ENCODE results near the gene ELAPOR2.
A peak's percentile ranks its signal among the peaks of the same experiment; 100 is the strongest.
"Not testable (repeated sequence)": the region's sequence is repeated elsewhere in the genome, so short reads cannot be mapped to it uniquely, and the experiment has no call there.

Gene ELAPOR2, protein sequence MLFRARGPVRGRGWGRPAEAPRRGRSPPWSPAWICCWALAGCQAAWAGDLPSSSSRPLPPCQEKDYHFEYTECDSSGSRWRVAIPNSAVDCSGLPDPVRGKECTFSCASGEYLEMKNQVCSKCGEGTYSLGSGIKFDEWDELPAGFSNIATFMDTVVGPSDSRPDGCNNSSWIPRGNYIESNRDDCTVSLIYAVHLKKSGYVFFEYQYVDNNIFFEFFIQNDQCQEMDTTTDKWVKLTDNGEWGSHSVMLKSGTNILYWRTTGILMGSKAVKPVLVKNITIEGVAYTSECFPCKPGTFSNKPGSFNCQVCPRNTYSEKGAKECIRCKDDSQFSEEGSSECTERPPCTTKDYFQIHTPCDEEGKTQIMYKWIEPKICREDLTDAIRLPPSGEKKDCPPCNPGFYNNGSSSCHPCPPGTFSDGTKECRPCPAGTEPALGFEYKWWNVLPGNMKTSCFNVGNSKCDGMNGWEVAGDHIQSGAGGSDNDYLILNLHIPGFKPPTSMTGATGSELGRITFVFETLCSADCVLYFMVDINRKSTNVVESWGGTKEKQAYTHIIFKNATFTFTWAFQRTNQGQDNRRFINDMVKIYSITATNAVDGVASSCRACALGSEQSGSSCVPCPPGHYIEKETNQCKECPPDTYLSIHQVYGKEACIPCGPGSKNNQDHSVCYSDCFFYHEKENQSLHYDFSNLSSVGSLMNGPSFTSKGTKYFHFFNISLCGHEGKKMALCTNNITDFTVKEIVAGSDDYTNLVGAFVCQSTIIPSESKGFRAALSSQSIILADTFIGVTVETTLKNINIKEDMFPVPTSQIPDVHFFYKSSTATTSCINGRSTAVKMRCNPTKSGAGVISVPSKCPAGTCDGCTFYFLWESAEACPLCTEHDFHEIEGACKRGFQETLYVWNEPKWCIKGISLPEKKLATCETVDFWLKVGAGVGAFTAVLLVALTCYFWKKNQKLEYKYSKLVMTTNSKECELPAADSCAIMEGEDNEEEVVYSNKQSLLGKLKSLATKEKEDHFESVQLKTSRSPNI
- 2.9 to 30.5 (median 10.3) reads per million in 9 experiments for total RNA-seq

DNA sequence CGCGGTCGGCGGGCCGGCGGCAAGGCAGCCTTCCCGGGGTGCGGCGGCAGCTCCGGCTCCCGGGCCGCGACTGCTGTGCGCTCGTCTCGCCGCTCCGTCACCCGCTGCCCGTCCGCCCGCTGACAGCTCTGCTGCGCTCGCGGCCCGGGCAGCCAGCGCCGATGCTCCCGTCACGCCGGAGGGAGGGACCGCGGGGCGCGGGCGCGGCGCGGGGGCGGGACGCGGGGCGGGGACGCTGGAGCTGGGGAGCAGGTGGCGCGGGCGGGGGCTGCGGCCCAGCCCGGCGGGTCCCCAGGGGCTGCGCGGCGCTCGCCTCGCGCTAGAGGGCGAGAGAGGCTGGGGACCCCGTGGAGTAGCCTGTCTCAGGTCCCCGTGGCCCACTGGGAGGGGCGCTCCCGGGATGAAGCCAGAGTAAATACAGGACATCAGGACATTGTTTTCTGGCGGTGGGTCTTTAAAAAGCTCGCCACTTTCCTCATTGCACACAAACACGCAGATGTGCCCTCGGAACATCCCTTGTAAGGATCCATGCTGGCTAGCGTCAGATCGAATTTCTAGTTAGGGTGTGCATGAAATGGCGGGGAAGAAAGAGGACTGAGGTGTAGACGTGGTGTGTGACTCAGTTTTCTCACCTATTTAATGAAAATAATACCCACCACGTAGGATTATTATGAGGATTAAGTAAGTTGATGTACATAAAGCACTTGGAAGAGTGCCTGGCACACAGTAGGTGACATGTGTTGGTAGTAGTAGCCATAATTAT, at the start of gene ELAPOR2:
Gene ELAPOR2 (minus strand): TSS at position 130 of the 763 bp plus-strand sequence. CDS start 141 bp downstream, outside the sequence.
- H3K27ac Mint-ChIP-seq, result peak within 1 kb of the TSS; percentile 15 to 70
- H3K36me3 Mint-ChIP-seq (ENCODE audit: insufficient read depth), result peaks cover 3% of the 10 kb centered on the region
- peak; percentile 75 to 84 (median 77) for DNase-seq
- peak; percentile 91 for ATAC-seq (replicated peaks)
- H3K27me3 Mint-ChIP-seq, result peaks cover 0 to 6% of the 10 kb centered on the region in 2 donors
- H3K4me3 Mint-ChIP-seq, result peak within 1 kb of the TSS; percentile 76 to 77
- H3K4me1 Mint-ChIP-seq (ENCODE audit: low read depth in 2 of 2), result peaks cover 5 to 12% of the 10 kb centered on the region in 2 donors
- no peaks in the 10 kb centered on the region for H3K9me3 Mint-ChIP-seq

DNA sequence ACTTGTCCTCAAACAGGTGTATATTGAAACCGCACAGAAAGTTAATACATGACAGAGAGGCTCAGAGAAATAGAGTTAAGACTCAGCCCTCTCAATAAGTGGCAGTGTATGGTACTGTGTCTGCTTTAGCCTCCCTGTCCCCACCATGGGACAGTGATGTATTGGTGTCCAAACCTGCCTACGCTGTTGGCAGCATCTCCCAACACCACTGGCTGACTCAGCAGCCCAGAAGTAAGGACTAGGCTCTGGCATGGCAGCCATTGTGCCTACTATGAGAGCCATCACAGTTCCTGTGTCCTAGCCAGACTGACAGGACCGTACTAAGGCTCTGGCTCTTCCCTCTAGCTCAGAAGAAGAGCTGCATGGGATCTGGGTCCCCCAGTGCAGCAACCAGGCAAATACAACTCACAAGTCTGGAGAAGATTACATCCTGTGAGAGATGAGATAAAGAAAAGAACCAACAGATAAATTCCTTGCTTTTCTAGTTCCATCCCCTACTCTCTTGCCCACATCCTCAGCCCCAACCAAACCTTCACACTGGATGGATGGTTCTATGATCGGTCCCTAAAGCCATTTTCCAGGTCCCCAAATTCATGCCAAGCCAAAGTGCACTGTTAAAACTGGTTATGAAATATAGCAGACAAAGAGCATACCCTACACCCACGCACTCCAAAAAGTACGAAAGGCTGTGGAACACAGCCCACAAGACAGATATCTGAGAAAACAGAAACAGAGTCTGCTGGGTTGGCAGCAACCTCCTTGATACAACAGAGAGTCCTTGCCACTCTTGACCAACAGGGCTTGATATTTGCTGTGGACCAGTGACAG, 48.7 kb upstream of the ELAPOR2 start:
- Mint-ChIP-seq H3K4me3 (no peak overlapping the region), H3K36me3 (ENCODE audit: insufficient read depth) (no peaks in the 10 kb centered on the region), H3K4me1 (ENCODE audit: low read depth in 2 of 2) (no peaks in the 10 kb centered on the region), H3K9me3 (no peaks in the 10 kb centered on the region), H3K27me3 (peaks cover 19 to 29% of the 10 kb centered on the region in 2 donors), H3K27ac (no peak overlapping the region)
- ATAC-seq (replicated peaks), result no peak
- DNase-seq, result no peak

DNA sequence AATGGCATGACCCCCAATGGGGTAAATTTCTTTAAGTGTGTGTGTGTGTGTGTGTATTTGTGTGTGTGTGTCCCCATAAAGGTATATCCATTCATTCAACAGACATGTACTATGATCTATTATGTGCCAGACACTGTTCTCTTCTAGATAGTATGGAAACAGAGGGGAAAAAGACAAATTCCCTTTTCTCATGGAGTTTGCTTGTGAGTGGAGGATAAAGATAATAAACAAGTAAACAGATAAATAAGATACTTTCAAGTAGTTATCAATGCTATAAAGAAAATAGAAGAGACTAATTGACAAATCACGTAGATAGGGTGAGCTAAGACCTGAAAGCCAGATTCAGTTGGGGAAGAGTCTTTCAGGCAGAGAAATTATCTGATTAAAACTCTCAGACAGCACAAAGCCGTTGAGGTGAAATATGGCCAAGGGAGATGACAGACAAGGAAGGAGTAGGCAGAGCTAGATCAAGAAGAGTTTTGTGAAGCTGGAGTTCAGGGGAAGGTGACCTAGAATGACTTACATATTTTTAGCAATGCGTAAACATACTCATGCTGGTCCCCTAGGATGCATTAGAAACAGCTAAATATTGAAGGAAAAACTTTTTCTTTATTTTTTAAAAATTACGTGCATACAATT, 47.6 kb upstream of the ELAPOR2 start:
- Mint-ChIP-seq H3K27ac (no peak overlapping the region), H3K4me3 (no peak overlapping the region), H3K4me1 (ENCODE audit: low read depth in 2 of 2) (no peaks in the 10 kb centered on the region), H3K27me3 (peaks cover 19 to 31% of the 10 kb centered on the region in 2 donors), H3K9me3 (no peaks in the 10 kb centered on the region), H3K36me3 (ENCODE audit: insufficient read depth) (no peaks in the 10 kb centered on the region)
- ATAC-seq (replicated peaks) (no peak), DNase-seq (no peak)

DNA sequence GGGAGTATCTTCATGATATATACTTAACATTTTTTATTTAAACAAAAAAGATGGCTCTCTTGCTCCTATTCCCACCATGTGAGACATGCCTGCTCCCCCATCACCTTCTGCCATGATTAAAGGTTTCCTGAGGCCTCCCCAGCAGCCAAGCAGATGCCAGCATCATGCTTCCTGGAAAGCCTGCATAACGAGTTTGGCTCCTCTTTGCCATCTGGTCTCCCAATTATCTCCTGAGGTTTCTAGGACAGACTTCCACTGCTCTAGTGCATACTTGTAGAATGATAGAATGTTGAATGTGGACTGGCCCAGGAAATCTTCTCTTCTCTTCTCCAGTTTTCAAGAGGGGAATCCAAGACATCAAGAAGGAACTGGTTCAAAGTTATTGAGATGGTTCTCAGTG, 45.9 kb upstream of the ELAPOR2 start:
- Mint-ChIP-seq H3K9me3 (no peaks in the 10 kb centered on the region), H3K27me3 (peaks cover 24 to 44% of the 10 kb centered on the region in 2 donors), H3K4me3 (no peak overlapping the region), H3K36me3 (ENCODE audit: insufficient read depth) (no peaks in the 10 kb centered on the region), H3K4me1 (ENCODE audit: low read depth in 2 of 2) (no peaks in the 10 kb centered on the region), H3K27ac (no peak overlapping the region)
- DNase-seq (no peak), ATAC-seq (replicated peaks) (no peak)

DNA sequence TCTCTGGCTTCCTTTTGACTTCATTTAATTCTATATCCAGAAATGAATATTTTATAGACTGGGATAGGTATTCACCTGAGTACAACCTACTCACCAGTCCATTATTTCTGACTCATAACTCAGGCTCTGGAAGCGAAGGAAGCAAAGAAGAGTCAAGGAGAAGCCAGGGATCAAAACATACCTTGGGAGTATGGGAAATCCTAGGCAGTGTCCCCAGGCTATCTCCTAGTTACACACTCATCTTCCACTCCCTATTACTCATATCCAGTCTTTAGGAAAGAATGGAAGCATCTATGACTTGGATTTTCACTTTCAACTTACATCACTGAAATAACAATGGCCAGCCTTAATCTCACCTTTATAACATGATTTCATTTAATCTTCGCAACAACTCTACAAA, 40.9 kb upstream of the ELAPOR2 start:
- H3K36me3 Mint-ChIP-seq (ENCODE audit: insufficient read depth), result no peaks in the 10 kb centered on the region
- no peaks in the 10 kb centered on the region for H3K9me3 Mint-ChIP-seq
- no peak overlapping the region for H3K4me3 Mint-ChIP-seq
- ATAC-seq (replicated peaks) (no peak), DNase-seq (no peak)
- no peaks in the 10 kb centered on the region for H3K4me1 Mint-ChIP-seq (ENCODE audit: low read depth in 2 of 2)
- H3K27ac Mint-ChIP-seq, result no peak overlapping the region
- H3K27me3 Mint-ChIP-seq, result peaks cover 6 to 28% of the 10 kb centered on the region in 2 donors

DNA sequence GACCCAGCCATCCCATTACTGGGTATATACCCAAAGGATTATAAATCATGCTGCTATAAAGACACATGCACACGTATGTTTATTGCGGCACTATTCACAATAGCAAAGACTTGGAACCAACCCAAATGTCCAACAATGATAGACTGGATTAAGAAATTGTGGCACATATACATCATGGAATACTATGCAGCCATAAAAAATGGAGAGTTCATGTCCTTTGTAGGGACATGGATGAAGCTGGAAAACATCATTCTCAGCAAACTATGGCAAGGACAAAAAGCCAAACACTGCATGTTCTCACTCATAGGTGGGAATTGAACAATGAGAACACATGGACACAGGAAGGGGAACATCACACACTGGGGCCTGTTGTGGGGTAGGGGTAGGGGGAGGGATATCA, 37.9 kb upstream of the ELAPOR2 start:
- peaks cover 13 to 42% of the 10 kb centered on the region in 2 donors for H3K27me3 Mint-ChIP-seq
- not testable (repeated sequence) for H3K4me3 Mint-ChIP-seq; H3K4me1 Mint-ChIP-seq (ENCODE audit: low read depth in 2 of 2); H3K9me3 Mint-ChIP-seq; DNase-seq; H3K27ac Mint-ChIP-seq; ATAC-seq (replicated peaks); H3K36me3 Mint-ChIP-seq (ENCODE audit: insufficient read depth)

DNA sequence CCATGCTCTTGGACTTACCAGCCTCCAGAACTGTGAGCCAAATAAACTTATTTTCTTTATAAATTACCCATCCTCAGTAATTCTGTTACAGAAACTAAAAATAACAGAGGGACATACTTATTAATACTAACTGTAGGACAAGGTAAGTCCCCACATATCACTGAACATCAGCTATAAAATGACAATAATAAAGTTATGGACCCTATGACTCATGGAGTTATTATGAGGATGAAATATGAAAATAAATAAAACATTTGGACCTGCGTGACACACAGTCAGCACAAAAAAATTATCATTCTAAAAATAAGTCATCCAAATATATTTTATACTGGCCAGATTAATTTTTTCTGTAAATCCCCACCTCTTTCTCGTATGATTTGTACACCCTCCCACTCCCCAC, 34.9 kb upstream of the ELAPOR2 start:
- peaks cover 15 to 21% of the 10 kb centered on the region in 2 donors for H3K27me3 Mint-ChIP-seq

DNA sequence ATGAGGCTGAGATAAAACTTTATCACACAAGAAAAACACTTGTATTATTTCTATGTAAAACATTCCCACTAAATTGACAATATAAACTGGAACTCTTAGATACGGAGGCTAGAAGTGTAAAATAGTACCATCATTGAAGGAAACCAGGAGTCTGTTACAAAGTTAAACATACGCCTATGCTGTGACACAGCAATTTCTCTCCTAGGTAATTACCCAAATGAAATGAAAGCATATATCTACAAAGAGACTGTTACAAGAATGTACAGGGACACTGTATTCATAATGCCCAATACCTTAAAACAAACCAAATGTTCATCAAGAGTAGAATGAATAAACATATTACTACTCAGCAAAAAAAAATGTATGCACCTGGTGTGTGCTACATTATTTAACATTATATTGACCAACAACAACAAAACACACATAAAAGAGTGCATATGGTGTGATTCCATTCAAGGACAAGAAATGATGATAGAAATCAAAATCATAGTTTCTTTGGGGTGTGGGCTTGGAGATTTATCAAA, 33.2 kb upstream of the ELAPOR2 start:
- no peaks in the 10 kb centered on the region for H3K36me3 Mint-ChIP-seq (ENCODE audit: insufficient read depth)

More for the DNA sequence above, 34.9 kb upstream of the ELAPOR2 start:
- DNase-seq, result no peak
- no peak overlapping the region for H3K4me3 Mint-ChIP-seq
- H3K4me1 Mint-ChIP-seq (ENCODE audit: low read depth in 2 of 2), result no peaks in the 10 kb centered on the region
- ATAC-seq (replicated peaks), result no peak
- H3K9me3 Mint-ChIP-seq, result no peaks in the 10 kb centered on the region
- no peak overlapping the region for H3K27ac Mint-ChIP-seq
- no peaks in the 10 kb centered on the region for H3K36me3 Mint-ChIP-seq (ENCODE audit: insufficient read depth)

DNA sequence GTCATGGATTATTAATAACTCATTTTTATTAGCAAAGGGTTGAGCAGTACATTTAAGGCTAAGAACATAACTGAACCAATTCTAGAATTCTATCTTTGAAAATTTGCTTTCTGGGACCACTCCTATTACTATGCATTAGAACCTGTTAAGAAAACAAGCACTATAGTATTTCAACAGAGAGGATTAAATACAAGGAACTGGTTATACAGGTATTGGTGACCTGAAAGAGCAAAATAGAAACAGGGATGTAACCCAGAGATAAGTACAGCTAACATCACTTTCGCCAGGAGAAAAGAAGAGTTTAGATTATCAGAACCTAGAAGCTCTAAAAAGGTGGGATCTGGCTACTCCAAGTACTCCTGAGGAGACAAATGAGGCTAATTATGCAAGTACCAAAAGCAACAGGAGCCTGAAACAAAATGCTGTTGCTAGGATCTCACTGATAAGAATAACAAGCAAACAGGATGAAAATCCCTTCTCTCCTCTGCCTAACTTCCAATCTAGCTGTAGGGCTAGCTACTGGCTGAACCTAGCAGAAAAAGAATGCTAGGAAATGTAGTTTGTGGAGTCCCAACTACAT, 32.1 kb upstream of the ELAPOR2 start:
- DNase-seq (no peak), ATAC-seq (replicated peaks) (no peak)
- H3K9me3 Mint-ChIP-seq, result no peaks in the 10 kb centered on the region
- H3K27ac Mint-ChIP-seq, result no peak overlapping the region
- H3K4me3 Mint-ChIP-seq, result no peak overlapping the region
- H3K27me3 Mint-ChIP-seq, result peaks cover 15 to 21% of the 10 kb centered on the region in 2 donors
- no peaks in the 10 kb centered on the region for H3K36me3 Mint-ChIP-seq (ENCODE audit: insufficient read depth)
- no peaks in the 10 kb centered on the region for H3K4me1 Mint-ChIP-seq (ENCODE audit: low read depth in 2 of 2)

More for the DNA sequence above, 33.2 kb upstream of the ELAPOR2 start:
- no peak overlapping the region for H3K27ac Mint-ChIP-seq
- ATAC-seq (replicated peaks), result no peak
- H3K4me3 Mint-ChIP-seq, result no peak overlapping the region
- no peaks in the 10 kb centered on the region for H3K4me1 Mint-ChIP-seq (ENCODE audit: low read depth in 2 of 2)
- no peaks in the 10 kb centered on the region for H3K9me3 Mint-ChIP-seq
- no peak for DNase-seq
- H3K27me3 Mint-ChIP-seq, result peaks cover 15 to 21% of the 10 kb centered on the region in 2 donors

DNA sequence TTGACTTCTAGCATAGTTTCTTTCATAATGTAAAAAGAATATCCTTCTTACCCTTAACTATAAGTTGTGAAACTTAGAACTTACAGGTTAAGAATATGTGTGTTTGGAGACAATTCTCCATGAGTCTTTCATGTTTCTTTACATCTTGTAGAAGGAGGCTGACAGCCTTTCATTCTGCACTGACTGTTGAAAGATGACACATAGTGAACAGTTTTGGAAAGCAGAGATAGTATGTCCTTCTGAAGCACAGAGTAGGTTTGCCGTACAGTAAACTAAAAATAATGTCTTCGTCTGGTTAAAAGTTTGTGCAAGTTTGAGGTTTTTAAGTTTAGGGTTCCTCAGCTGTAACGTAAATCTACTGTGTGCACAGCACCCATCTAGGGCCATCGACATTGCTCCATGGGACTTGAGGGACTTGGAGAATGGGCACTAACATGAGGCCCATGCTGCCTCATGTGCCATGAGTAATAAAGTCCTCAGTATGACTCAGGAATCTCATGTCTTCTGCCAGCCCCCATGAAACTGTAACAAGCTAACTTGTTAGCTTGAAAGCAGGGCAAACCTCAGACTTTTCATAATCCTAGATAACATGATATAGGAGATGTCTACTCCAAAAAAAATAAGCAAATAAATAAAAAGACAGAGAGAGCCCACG, 24.5 kb upstream of the ELAPOR2 start:
- Mint-ChIP-seq H3K27ac (no peak overlapping the region), H3K27me3 (peaks cover 7 to 16% of the 10 kb centered on the region in 2 donors), H3K36me3 (ENCODE audit: insufficient read depth) (no peaks in the 10 kb centered on the region), H3K4me1 (ENCODE audit: low read depth in 2 of 2) (no peaks in the 10 kb centered on the region), H3K4me3 (no peak overlapping the region), H3K9me3 (no peaks in the 10 kb centered on the region)
- ATAC-seq (replicated peaks) (no peak), DNase-seq (no peak)

DNA sequence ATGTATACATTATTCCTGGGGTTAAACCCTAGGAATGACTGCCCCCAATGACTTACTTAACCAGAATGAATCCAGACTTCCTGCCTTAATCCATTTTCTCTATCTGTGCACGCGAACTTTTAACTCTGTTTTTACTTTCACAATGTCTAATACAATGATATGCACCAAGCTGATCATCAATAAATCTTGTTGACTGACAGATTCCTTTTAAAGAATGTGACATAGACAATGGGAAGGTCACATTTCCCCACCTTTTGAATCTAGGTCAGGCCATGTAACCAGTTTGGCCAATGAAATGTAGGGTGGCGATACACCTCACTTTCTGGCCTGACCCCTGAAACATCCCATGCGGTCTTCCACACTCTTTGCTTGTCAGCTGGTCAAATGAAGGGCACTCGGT, 23.2 kb upstream of the ELAPOR2 start:
- Mint-ChIP-seq H3K27me3 (peaks cover 7 to 16% of the 10 kb centered on the region in 2 donors), H3K4me3 (no peak overlapping the region), H3K4me1 (ENCODE audit: low read depth in 2 of 2) (no peaks in the 10 kb centered on the region), H3K36me3 (ENCODE audit: insufficient read depth) (no peaks in the 10 kb centered on the region), H3K27ac (no peak overlapping the region), H3K9me3 (no peaks in the 10 kb centered on the region)
- ATAC-seq (replicated peaks) (no peak), DNase-seq (no peak)
